GM21737 (cell line): Measurements from ENCODE around the gene AP1AR.
A peak's percentile ranks its signal among the peaks of the same experiment; 100 is the strongest.

Source experiments
- ATAC-seq: cut with Tn5 transposase; IDR thresholded peaks from one replicate; pipeline ENCODE4 v1.9.1; 2021; ENCODE audit warnings: mild to moderate bottlenecking, moderate library complexity; ENCODE audit not compliant: unreplicated experiment

AP1AR gene

GRCh38 chr4:112219826-112220366 lies 11.7 kb upstream of the AP1AR start:
- no peak for ATAC-seq

GRCh38 chr4:112222219-112222955 lies 9.2 kb upstream of the AP1AR start:
- no peak for ATAC-seq

- no peak for ATAC-seq
These were observed 6.4 kb upstream of the AP1AR start for GRCh38 chr4:112225157-112225556.

- peak; percentile 85 for ATAC-seq
These were observed 458 bp upstream of the AP1AR start for GRCh38 chr4:112230879-112231778.

- no peak for ATAC-seq
These were observed 3.5 kb downstream of the AP1AR start for GRCh38 chr4:112234952-112235609.

GRCh38 chr4:112236040-112236439 lies 4.5 kb downstream of the AP1AR start:
- ATAC-seq: no peak

GRCh38 chr4:112238833-112239232 lies 7.2 kb downstream of the AP1AR start:
- ATAC-seq: no peak

- ATAC-seq: no peak
These were observed 13.8 kb downstream of the AP1AR start for GRCh38 chr4:112245383-112245782.

- no peak for ATAC-seq
These were observed 15.4 kb downstream of the AP1AR start for GRCh38 chr4:112247021-112247420.

GRCh38 chr4:112251019-112251643 lies 19.5 kb downstream of the AP1AR start:
- ATAC-seq: no peak

- ATAC-seq: no peak
These were observed 20.6 kb downstream of the AP1AR start for GRCh38 chr4:112252234-112252633.

GRCh38 chr4:112253382-112254000 lies 21.9 kb downstream of the AP1AR start:
- ATAC-seq: peak; percentile 79

- ATAC-seq: no peak
These were observed 25.5 kb downstream of the AP1AR start for GRCh38 chr4:112257098-112257497.

GRCh38 chr4:112266823-112267222 lies 35.2 kb downstream of the AP1AR start:
- no peak for ATAC-seq

GRCh38 chr4:112270051-112270450 lies 38.5 kb downstream of the AP1AR start:
- no peak for ATAC-seq

- ATAC-seq: no peak
These were observed 39.2 kb downstream of the AP1AR start for GRCh38 chr4:112270640-112271421.

- ATAC-seq: no peak
These were observed 40.7 kb downstream of the AP1AR start for GRCh38 chr4:112272292-112272691.

GRCh38 chr4:112274959-112275358 lies 43.4 kb downstream of the AP1AR start:
- no peak for ATAC-seq

GRCh38 chr4:112276113-112276512 lies 44.5 kb downstream of the AP1AR start:
- ATAC-seq: no peak

- ATAC-seq: no peak
These were observed 45.6 kb downstream of the AP1AR start for GRCh38 chr4:112277220-112277619.
